H1 (cell line): ENCODE measurements around the gene FJX1. TPM values are rescaled to one million over a fixed set of nuclear protein-coding genes. Genes with fewer than 3 reads are reported as not detected.

Experiments used
- CBX5 ChIP-seq: fragments of 300-800, 300-1000 bp; sonication (generic); IDR thresholded peaks from 2 replicates; pipeline ENCODE4 v1.7.1; 2016; ENCODE audit warnings: antibody characterized with exemption, low read length, low read depth
- CREB1 ChIP-seq: IDR thresholded peaks from 2 replicates; pipeline ENCODE4 v1.6.1; 2012; ENCODE audit warnings: inconsistent platforms
- EGR1 ChIP-seq: IDR thresholded peaks from 2 replicates; pipeline ENCODE4 v1.6.1; 2011; ENCODE audit warnings: low read depth, low read length, borderline replicate concordance
- EZH2 ChIP-seq: fragments of 200-600 bp; sonication (generic); IDR thresholded peaks from 2 replicates; pipeline ENCODE4 v1.7.1; 2012; ENCODE audit warnings: low read depth, mild to moderate bottlenecking, moderate library complexity, low read length, inconsistent platforms; ENCODE audit not compliant: severe bottlenecking
- GTF2F1 ChIP-seq: IDR thresholded peaks from 2 replicates; pipeline ENCODE4 v1.6.1; 2012; ENCODE audit warnings: low read depth, low read length, improper control_type of control experiment, borderline replicate concordance
- HDAC2 ChIP-seq, 2 experiments: fragments of 300-600 bp in 1 of 2; sonication (generic) in 1 of 2; IDR thresholded peaks; 2 replicates each; pipeline ENCODE4 v1.6.1; 2011 to 2012; ENCODE audit warnings: low read depth in 2 of 2, low read length in 2 of 2, mild to moderate bottlenecking in 2 of 2, moderate library complexity in 2 of 2, borderline replicate concordance in 1 of 2, inconsistent platforms in 1 of 2
- HDAC6 ChIP-seq: IDR thresholded peaks from one replicate; pipeline ENCODE4 v1.7.1; 2012; ENCODE audit warnings: low read depth, mild to moderate bottlenecking, inconsistent platforms, low read length, moderate library complexity
- KDM4A ChIP-seq: IDR thresholded peaks from one replicate; pipeline ENCODE4 v1.7.1; 2012; ENCODE audit warnings: low read depth, mild to moderate bottlenecking, moderate library complexity, low read length, inconsistent platforms; ENCODE audit not compliant: severe bottlenecking
- NANOG ChIP-seq: IDR thresholded peaks from 2 replicates; pipeline ENCODE4 v1.6.1; 2011; ENCODE audit warnings: low read length, low read depth, mild to moderate bottlenecking, inconsistent platforms; ENCODE audit not compliant: insufficient read depth, poor library complexity, severe bottlenecking
- PHF8 ChIP-seq: fragments of 200-600 bp; sonication (generic); conservative IDR thresholded peaks from 2 replicates; pipeline ENCODE4 v1.7.1; 2012; ENCODE audit warnings: low read depth, mild to moderate bottlenecking, inconsistent platforms, low read length, moderate library complexity
- POLR2A ChIP-seq, 2 experiments: IDR thresholded peaks; 1 replicate in 1 of 2; 2 replicates in 1 of 2; pipeline ENCODE4 v1.6.1; 2011; ENCODE audit warnings: low read depth in 2 of 2, low read length in 2 of 2, mild to moderate bottlenecking in 2 of 2; ENCODE audit errors: control extremely low read depth in 1 of 2
- RBBP5 ChIP-seq: IDR thresholded peaks from 2 replicates; pipeline ENCODE4 v1.7.1; 2012; ENCODE audit warnings: low read depth, mild to moderate bottlenecking, inconsistent platforms, low read length, moderate library complexity, borderline replicate concordance
- SIN3A ChIP-seq, 2 experiments: IDR thresholded peaks in 1 of 2; conservative IDR thresholded peaks in 1 of 2; 2 replicates each; pipeline ENCODE4 v1.6.1; 2011 to 2012; ENCODE audit warnings: low read length in 2 of 2, improper control_type of control experiment in 1 of 2, low read depth in 1 of 2, mild to moderate bottlenecking in 1 of 2
- SRF ChIP-seq: IDR thresholded peaks from 2 replicates; pipeline ENCODE4 v1.6.1; 2011; ENCODE audit warnings: mild to moderate bottlenecking, low read depth, low read length, moderate library complexity
- TAF1 ChIP-seq: IDR thresholded peaks from 2 replicates; pipeline ENCODE4 v1.6.1; 2011; ENCODE audit warnings: mild to moderate bottlenecking, low read depth, low read length
- TAF7 ChIP-seq: optimal IDR thresholded peaks from 2 replicates; pipeline ENCODE3; 2011; ENCODE audit warnings: low read depth, mild to moderate bottlenecking, inconsistent platforms, low read length, moderate library complexity, borderline replicate concordance
- TCF12 ChIP-seq: IDR thresholded peaks from 2 replicates; pipeline ENCODE4 v1.6.1; 2011; ENCODE audit warnings: low read depth, mild to moderate bottlenecking, low read length
- polyA plus RNA-seq, 7 experiments: library from polyadenylated mRNA; depleted of rRNA in 3 of 7; stranded (reverse) in 5 of 7; unstranded in 2 of 7; fragments of >200 nt in 5 of 7; fragments of 200-250 nt in 2 of 7; gene quantifications; 1 replicate in 5 of 7; 2 replicates in 1 of 7; 4 replicates in 1 of 7; pipeline versions ENCODE4 v1.2.1 to v1.2.3, GENCODE V29; 2011 to 2013; ENCODE audit warnings: missing spikeins in 2 of 7, mixed read lengths in 2 of 7
- total RNA-seq: library from RNA; stranded (reverse); fragmentation: NEBNext Ultra II Directional; extraction: Animal tissue kit (Norgen Biotek cat#: 25700); gene quantifications from 2 replicates; pipeline ENCODE4 v1.2.1, GENCODE V29; 2021
- TF ChIP-seq, protein P1 (sequence below): IDR thresholded peaks from 2 replicates; pipeline ENCODE4 v1.6.1; 2012; ENCODE audit warnings: inconsistent platforms
- TF ChIP-seq, protein P2 (sequence below): IDR thresholded peaks from 2 replicates; pipeline ENCODE4 v1.6.1; 2011; ENCODE audit warnings: low read depth, mild to moderate bottlenecking, low read length; ENCODE audit not compliant: insufficient read depth
- TF ChIP-seq, protein P3 (sequence below): IDR thresholded peaks from 2 replicates; pipeline ENCODE4 v1.6.1; 2012; ENCODE audit warnings: inconsistent platforms

The FJX1 gene
- total and polyA plus RNA-seq, 2 of the 8 experiments (the other 6 are each of a cell fraction or from before 2014, with no cell fraction given): 6.3 to 13.3 TPM

DNA sequence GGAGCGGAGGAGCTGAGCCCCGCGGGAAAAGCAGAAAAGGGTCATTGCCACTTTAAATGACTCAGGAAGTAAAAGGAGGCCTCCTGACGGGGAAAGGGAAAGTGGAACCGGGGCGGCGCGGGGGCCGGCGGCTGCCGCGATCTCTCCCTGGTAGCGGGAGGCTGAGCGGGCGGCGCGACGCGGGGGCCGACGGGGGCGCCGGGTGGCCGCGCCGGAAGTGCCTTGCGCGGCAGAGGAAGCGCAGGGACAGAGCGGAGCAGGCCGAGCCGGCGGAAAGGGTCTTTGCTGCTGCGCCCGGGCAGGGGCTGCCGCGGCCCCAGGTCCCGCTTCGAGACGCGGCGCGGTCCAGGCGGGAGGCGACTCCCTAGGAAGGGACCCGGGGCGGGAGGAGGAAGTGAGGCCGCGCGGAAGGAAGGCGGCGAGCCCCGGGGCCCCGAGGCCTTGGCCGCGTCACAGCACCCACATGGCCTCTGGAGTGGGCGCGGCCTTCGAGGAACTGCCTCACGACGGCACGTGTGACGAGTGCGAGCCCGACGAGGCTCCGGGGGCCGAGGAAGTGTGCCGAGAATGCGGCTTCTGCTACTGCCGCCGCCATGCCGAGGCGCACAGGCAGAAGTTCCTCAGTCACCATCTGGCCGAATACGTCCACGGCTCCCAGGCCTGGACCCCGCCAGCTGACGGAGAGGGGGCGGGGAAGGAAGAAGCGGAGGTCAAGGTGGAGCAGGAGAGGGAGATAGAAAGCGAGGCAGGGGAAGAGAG, 44.6 kb downstream of the FJX1 start, which contains the start of gene TRIM44 (continued):
- TF ChIP-seq, protein P1, sequence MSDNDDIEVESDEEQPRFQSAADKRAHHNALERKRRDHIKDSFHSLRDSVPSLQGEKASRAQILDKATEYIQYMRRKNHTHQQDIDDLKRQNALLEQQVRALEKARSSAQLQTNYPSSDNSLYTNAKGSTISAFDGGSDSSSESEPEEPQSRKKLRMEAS: peak; percentile 100
- TF ChIP-seq TCF12: peak; percentile 69; the same call in 1 of the 2 replicates
- TF ChIP-seq, protein P2, sequence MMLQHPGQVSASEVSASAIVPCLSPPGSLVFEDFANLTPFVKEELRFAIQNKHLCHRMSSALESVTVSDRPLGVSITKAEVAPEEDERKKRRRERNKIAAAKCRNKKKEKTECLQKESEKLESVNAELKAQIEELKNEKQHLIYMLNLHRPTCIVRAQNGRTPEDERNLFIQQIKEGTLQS: no peak
- peak; percentile 99 for TF ChIP-seq KDM4A
- TF ChIP-seq CREB1: peak; percentile 70
- no peak for TF ChIP-seq NANOG
- TF ChIP-seq GTF2F1: peak; percentile 74; the same call in 1 of the 2 replicates
- TF ChIP-seq SRF: no peak
- TF ChIP-seq CBX5: no peak
- TF ChIP-seq EGR1: peak; percentile 50; the same call in 1 of the 2 replicates
- TF ChIP-seq HDAC2 (IDR thresholded peaks at IDR 0.05; ENCODE audit: borderline replicate concordance in 1 of 2, low read depth in 2 of 2, low read length in 2 of 2): peak; percentile 26 to 74; a peak in 3 of 4 replicates
- no peak; a peak in 1 of 3 replicates for TF ChIP-seq POLR2A (IDR thresholded peaks at IDR 0.05; ENCODE audit: control extremely low read depth in 1 of 2, low read depth in 2 of 2, low read length in 2 of 2)
- TF ChIP-seq EZH2: peak; percentile 27
- no peak for TF ChIP-seq HDAC6
- peak; percentile 54; the same call in 1 of the 2 replicates for TF ChIP-seq TAF1
- TF ChIP-seq, protein P3, sequence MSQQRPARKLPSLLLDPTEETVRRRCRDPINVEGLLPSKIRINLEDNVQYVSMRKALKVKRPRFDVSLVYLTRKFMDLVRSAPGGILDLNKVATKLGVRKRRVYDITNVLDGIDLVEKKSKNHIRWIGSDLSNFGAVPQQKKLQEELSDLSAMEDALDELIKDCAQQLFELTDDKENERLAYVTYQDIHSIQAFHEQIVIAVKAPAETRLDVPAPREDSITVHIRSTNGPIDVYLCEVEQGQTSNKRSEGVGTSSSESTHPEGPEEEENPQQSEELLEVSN: peak; percentile 100
- peak; percentile 72 for TF ChIP-seq PHF8
- 0 out of 4 replicates have a peak, but pooled peaks of 1 of the 2 experiments have one; percentile 46 for TF ChIP-seq SIN3A (conservative IDR thresholded peaks at IDR 0.05 in 1 of 2, IDR thresholded peaks at IDR 0.05 in 1 of 2; ENCODE audit: low read depth in 1 of 2, low read length in 2 of 2)
- TF ChIP-seq TAF7: peak; percentile 52
- peak; percentile 55; the same call in 1 of the 2 replicates for TF ChIP-seq RBBP5
